K562 (cell line): Measurements from ENCODE around the gene SLC25A20. TPM values are rescaled to one million over a fixed set of nuclear protein-coding genes. Genes with fewer than 3 reads are reported as not detected.
A peak's percentile ranks its signal among the peaks of the same experiment; 100 is the strongest.

Experiments
- BRD9 ChIP-seq: fragments of 450-650 bp; IDR thresholded peaks from 2 replicates; pipeline ENCODE4 v1.6.1; 2018; ENCODE audit warnings: low read depth; ENCODE audit not compliant: partially characterized antibody
- KDM2B ChIP-seq: fragments of 250-450 bp; sonication (Bioruptor Pico); IDR thresholded peaks from 2 replicates; pipeline ENCODE4 v1.8.0; 2021; ENCODE audit warnings: mild to moderate bottlenecking, moderate library complexity
- POLR2B ChIP-seq: fragments of 450-650 bp; IDR thresholded peaks from 2 replicates; pipeline ENCODE4 v1.6.1; 2018; ENCODE audit warnings: low read depth; ENCODE audit not compliant: partially characterized antibody
- ZNF143 ChIP-seq: sonication (generic); formaldehyde crosslinking; IDR thresholded peaks from 2 replicates; pipeline ENCODE4 v1.9.0; 2022; ENCODE audit warnings: mild to moderate bottlenecking, missing genetic modification reagents
- ZNF354B ChIP-seq: fragments of 250-450 bp; sonication (Bioruptor Pico); IDR thresholded peaks from 2 replicates; pipeline ENCODE4 v1.4.0; 2020
- polyA plus RNA-seq, 8 experiments: library from polyadenylated mRNA; depleted of rRNA in 4 of 8; stranded (reverse) in 5 of 8; unstranded in 3 of 8; fragments of >200 nt; fragmentation: Nextera tagmentation in 2 of 8; fragmentation: Illumina TruSeq in 1 of 8; extraction: Ambion mirVana in 2 of 8; extraction: Trizol in 1 of 8; gene quantifications; 2 replicates each; pipeline versions ENCODE4 v1.2.1 to v1.2.3, GENCODE V29; 2011 to 2014; ENCODE audit warnings: inconsistent platforms in 1 of 8, missing spikeins in 1 of 8
- total RNA-seq, 7 experiments: library from RNA; depleted of rRNA in 6 of 7; stranded (reverse); fragments of >200 nt in 6 of 7; fragmentation: Illumina TruSeq in 2 of 7; extraction: Trizol in 2 of 7; gene quantifications; 2 replicates each; pipeline versions ENCODE4 v1.2.1 to v1.2.3, GENCODE V29; 2011 to 2021; ENCODE audit warnings: low replicate concordance in 1 of 7
- TF ChIP-seq, protein P1 (sequence below): sonication (generic); formaldehyde crosslinking; IDR thresholded peaks from 2 replicates; pipeline ENCODE4 v1.8.0; 2022; ENCODE audit warnings: missing genetic modification reagents, mild to moderate bottlenecking, moderate library complexity, borderline replicate concordance
- TF ChIP-seq, protein P2 (sequence below): fragments of 200-400 bp; formaldehyde crosslinking; IDR thresholded peaks from 2 replicates; pipeline ENCODE4 v1.6.1; 2017; ENCODE audit warnings: mild to moderate bottlenecking, low read depth, low read length, moderate library complexity
- TF ChIP-seq, protein P3 (sequence below): fragments of 450-650 bp; IDR thresholded peaks from 2 replicates; pipeline ENCODE4 v1.6.1; 2017; ENCODE audit warnings: antibody characterized with exemption, mild to moderate bottlenecking
- TF ChIP-seq, protein P4 (sequence below): fragments of 450-650 bp; IDR thresholded peaks from 2 replicates; pipeline ENCODE4 v1.6.1; 2017; ENCODE audit warnings: mild to moderate bottlenecking, moderate library complexity
- TF ChIP-seq, protein P5 (sequence below), 2 experiments: fragments of 450-650 bp in 1 of 2; IDR thresholded peaks; 2 replicates each; pipeline ENCODE4 v1.6.1; 2011 to 2017; ENCODE audit warnings: low read depth in 2 of 2, antibody characterized with exemption in 1 of 2, borderline replicate concordance in 1 of 2, low read length in 1 of 2, mild to moderate bottlenecking in 1 of 2, mixed read lengths in 1 of 2; ENCODE audit not compliant: control insufficient read depth in 1 of 2
- TF ChIP-seq, protein P6 (sequence below), 2 experiments: IDR thresholded peaks; 2 replicates each; pipeline ENCODE4 v1.6.1; 2011; ENCODE audit warnings: borderline replicate concordance in 1 of 2, control low read depth in 1 of 2, low read depth in 1 of 2, low read length in 1 of 2, mild to moderate bottlenecking in 1 of 2, mixed read lengths in 1 of 2, moderate library complexity in 1 of 2; ENCODE audit not compliant: insufficient read depth in 1 of 2, insufficient read length in 1 of 2, poor library complexity in 1 of 2, severe bottlenecking in 1 of 2; ENCODE audit errors: extremely low read depth in 1 of 2

SLC25A20 gene
- total and polyA plus RNA-seq, 9 of the 15 experiments (the other 6 are each of a cell fraction or from before 2014, with no cell fraction given) = 14.3 to 48.1 (median 21.6) TPM

DNA sequence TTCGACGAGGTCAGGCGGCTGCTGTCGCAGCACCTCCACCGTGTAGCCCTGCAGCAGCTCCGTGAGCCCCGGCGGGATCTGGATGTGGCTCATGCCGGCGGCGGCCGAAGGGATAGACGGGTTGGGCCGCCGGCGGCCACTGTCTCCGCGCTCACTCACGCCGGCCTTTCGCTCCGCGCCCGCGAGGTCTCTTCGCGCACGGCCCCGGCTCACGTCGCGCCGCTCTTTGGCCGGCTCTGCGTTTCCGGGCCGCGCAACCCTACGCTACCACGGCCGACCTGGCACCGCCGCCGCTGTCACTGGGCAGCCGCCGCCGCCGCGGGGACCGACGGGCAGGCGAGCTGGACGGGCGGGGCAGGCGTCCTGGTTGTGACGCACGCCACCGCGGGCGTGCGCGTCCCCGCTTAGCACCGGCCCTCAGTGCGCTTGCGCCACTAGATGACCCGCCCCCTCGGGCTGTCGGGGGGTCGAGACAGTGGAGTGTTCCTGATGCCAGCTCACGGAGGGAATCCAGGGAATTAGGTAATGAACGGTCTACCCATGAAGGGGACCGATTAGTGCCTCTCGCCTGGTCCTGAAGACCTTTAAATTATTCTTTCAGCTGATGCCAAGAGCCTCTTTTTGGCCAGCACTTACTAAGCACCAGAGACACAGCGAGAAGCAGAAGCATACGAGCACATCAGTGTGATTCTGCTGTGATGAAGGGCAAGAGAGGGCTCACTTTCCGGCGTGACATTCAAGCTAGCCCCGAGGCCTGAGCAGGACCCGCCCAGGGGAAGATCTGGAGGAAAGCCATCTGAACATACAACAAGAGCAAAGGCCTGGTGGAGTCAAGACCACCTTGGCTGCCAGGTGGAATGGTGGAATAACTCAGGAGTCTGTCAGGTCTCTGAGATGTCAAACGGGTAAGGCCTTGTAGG, 50.9 kb downstream of the SLC25A20 start, which contains the start of gene PRKAR2A (continued):
- TF ChIP-seq KDM2B (CRISPR knock-in tag) = no peak
- TF ChIP-seq, protein P1, sequence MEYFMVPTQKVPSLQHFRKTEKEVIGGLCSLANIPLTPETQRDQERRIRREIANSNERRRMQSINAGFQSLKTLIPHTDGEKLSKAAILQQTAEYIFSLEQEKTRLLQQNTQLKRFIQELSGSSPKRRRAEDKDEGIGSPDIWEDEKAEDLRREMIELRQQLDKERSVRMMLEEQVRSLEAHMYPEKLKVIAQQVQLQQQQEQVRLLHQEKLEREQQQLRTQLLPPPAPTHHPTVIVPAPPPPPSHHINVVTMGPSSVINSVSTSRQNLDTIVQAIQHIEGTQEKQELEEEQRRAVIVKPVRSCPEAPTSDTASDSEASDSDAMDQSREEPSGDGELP (CRISPR knock-in tag) = no peak
- TF ChIP-seq, protein P2, sequence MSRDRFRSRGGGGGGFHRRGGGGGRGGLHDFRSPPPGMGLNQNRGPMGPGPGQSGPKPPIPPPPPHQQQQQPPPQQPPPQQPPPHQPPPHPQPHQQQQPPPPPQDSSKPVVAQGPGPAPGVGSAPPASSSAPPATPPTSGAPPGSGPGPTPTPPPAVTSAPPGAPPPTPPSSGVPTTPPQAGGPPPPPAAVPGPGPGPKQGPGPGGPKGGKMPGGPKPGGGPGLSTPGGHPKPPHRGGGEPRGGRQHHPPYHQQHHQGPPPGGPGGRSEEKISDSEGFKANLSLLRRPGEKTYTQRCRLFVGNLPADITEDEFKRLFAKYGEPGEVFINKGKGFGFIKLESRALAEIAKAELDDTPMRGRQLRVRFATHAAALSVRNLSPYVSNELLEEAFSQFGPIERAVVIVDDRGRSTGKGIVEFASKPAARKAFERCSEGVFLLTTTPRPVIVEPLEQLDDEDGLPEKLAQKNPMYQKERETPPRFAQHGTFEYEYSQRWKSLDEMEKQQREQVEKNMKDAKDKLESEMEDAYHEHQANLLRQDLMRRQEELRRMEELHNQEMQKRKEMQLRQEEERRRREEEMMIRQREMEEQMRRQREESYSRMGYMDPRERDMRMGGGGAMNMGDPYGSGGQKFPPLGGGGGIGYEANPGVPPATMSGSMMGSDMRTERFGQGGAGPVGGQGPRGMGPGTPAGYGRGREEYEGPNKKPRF = no peak
- peak; percentile 21 for TF ChIP-seq POLR2B
- TF ChIP-seq, protein P3, sequence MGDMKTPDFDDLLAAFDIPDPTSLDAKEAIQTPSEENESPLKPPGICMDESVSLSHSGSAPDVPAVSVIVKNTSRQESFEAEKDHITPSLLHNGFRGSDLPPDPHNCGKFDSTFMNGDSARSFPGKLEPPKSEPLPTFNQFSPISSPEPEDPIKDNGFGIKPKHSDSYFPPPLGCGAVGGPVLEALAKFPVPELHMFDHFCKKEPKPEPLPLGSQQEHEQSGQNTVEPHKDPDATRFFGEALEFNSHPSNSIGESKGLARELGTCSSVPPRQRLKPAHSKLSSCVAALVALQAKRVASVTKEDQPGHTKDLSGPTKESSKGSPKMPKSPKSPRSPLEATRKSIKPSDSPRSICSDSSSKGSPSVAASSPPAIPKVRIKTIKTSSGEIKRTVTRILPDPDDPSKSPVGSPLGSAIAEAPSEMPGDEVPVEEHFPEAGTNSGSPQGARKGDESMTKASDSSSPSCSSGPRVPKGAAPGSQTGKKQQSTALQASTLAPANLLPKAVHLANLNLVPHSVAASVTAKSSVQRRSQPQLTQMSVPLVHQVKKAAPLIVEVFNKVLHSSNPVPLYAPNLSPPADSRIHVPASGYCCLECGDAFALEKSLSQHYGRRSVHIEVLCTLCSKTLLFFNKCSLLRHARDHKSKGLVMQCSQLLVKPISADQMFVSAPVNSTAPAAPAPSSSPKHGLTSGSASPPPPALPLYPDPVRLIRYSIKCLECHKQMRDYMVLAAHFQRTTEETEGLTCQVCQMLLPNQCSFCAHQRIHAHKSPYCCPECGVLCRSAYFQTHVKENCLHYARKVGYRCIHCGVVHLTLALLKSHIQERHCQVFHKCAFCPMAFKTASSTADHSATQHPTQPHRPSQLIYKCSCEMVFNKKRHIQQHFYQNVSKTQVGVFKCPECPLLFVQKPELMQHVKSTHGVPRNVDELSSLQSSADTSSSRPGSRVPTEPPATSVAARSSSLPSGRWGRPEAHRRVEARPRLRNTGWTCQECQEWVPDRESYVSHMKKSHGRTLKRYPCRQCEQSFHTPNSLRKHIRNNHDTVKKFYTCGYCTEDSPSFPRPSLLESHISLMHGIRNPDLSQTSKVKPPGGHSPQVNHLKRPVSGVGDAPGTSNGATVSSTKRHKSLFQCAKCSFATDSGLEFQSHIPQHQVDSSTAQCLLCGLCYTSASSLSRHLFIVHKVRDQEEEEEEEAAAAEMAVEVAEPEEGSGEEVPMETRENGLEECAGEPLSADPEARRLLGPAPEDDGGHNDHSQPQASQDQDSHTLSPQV = peak; percentile 26; the same call in 1 of the 2 replicates
- TF ChIP-seq, protein P4, sequence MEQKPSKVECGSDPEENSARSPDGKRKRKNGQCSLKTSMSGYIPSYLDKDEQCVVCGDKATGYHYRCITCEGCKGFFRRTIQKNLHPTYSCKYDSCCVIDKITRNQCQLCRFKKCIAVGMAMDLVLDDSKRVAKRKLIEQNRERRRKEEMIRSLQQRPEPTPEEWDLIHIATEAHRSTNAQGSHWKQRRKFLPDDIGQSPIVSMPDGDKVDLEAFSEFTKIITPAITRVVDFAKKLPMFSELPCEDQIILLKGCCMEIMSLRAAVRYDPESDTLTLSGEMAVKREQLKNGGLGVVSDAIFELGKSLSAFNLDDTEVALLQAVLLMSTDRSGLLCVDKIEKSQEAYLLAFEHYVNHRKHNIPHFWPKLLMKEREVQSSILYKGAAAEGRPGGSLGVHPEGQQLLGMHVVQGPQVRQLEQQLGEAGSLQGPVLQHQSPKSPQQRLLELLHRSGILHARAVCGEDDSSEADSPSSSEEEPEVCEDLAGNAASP = no peak
- no peak for TF ChIP-seq ZNF354B (CRISPR knock-in tag)
- TF ChIP-seq, protein P5, sequence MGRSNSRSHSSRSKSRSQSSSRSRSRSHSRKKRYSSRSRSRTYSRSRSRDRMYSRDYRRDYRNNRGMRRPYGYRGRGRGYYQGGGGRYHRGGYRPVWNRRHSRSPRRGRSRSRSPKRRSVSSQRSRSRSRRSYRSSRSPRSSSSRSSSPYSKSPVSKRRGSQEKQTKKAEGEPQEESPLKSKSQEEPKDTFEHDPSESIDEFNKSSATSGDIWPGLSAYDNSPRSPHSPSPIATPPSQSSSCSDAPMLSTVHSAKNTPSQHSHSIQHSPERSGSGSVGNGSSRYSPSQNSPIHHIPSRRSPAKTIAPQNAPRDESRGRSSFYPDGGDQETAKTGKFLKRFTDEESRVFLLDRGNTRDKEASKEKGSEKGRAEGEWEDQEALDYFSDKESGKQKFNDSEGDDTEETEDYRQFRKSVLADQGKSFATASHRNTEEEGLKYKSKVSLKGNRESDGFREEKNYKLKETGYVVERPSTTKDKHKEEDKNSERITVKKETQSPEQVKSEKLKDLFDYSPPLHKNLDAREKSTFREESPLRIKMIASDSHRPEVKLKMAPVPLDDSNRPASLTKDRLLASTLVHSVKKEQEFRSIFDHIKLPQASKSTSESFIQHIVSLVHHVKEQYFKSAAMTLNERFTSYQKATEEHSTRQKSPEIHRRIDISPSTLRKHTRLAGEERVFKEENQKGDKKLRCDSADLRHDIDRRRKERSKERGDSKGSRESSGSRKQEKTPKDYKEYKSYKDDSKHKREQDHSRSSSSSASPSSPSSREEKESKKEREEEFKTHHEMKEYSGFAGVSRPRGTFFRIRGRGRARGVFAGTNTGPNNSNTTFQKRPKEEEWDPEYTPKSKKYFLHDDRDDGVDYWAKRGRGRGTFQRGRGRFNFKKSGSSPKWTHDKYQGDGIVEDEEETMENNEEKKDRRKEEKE (IDR thresholded peaks at IDR 0.05; ENCODE audit: borderline replicate concordance in 1 of 2, control insufficient read depth in 1 of 2, low read depth in 2 of 2, low read length in 1 of 2) = no peak
- no peak for TF ChIP-seq ZNF143 (CRISPR knock-in tag)
- TF ChIP-seq BRD9 = no peak
- TF ChIP-seq, protein P6, sequence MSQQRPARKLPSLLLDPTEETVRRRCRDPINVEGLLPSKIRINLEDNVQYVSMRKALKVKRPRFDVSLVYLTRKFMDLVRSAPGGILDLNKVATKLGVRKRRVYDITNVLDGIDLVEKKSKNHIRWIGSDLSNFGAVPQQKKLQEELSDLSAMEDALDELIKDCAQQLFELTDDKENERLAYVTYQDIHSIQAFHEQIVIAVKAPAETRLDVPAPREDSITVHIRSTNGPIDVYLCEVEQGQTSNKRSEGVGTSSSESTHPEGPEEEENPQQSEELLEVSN (IDR thresholded peaks at IDR 0.05; ENCODE audit: borderline replicate concordance in 1 of 2, extremely low read depth in 1 of 2, insufficient read depth in 1 of 2, insufficient read length in 1 of 2, low read depth in 1 of 2, low read length in 1 of 2, poor library complexity in 1 of 2, severe bottlenecking in 1 of 2) = peak; percentile 7 to 8
